HG03342 (cell line): ENCODE results near the gene CCDC12.
"Not testable (repeated sequence)": the region's sequence is repeated elsewhere in the genome, so short reads cannot be mapped to it uniquely, and the experiment has no call there.

Experiments used
- ATAC-seq: cut with Tn5 transposase; IDR thresholded peaks from one replicate; pipeline ENCODE4 v1.9.1; 2021; ENCODE audit warnings: mild to moderate bottlenecking, moderate library complexity; ENCODE audit not compliant: unreplicated experiment

Gene CCDC12

GRCh38 chr3:46926871-46927717, 49.5 kb downstream of the CCDC12 start:
- ATAC-seq: peak; percentile 60

- ATAC-seq: no peak
Measured at GRCh38 chr3:46926447-46926846, 50.1 kb downstream of the CCDC12 start.

- no peak for ATAC-seq
Measured at GRCh38 chr3:46926039-46926438, 50.5 kb downstream of the CCDC12 start.

- ATAC-seq: no peak
Measured at GRCh38 chr3:46925585-46925934, 51.0 kb downstream of the CCDC12 start.

- ATAC-seq: no peak
Measured at GRCh38 chr3:46924921-46925584, 51.5 kb downstream of the CCDC12 start.

GRCh38 chr3:46923559-46924350, 52.8 kb downstream of the CCDC12 start:
- no peak for ATAC-seq

- ATAC-seq: no peak
Measured at GRCh38 chr3:46922871-46923558, 53.5 kb downstream of the CCDC12 start.

GRCh38 chr3:46922426-46922825, 54.1 kb downstream of the CCDC12 start:
- no peak for ATAC-seq

GRCh38 chr3:46921871-46922271, 54.7 kb downstream of the CCDC12 start:
- no peak for ATAC-seq

GRCh38 chr3:46921041-46921440, 55.5 kb downstream of the CCDC12 start:
- ATAC-seq: no peak

- ATAC-seq: no peak
Measured at GRCh38 chr3:46918634-46919033, 57.9 kb downstream of the CCDC12 start.

- no peak for ATAC-seq
Measured at GRCh38 chr3:46918202-46918601, 58.3 kb downstream of the CCDC12 start.

- ATAC-seq: no peak
Measured at GRCh38 chr3:46917257-46917656, 59.3 kb downstream of the CCDC12 start.

GRCh38 chr3:46916799-46917198, 59.7 kb downstream of the CCDC12 start:
- no peak for ATAC-seq

GRCh38 chr3:46916278-46916677, 60.3 kb downstream of the CCDC12 start:
- ATAC-seq: no peak

- ATAC-seq: no peak
Measured at GRCh38 chr3:46915297-46915822, 61.2 kb downstream of the CCDC12 start.

GRCh38 chr3:46914849-46915248, 61.7 kb downstream of the CCDC12 start:
- no peak for ATAC-seq

GRCh38 chr3:46913644-46914043, 62.9 kb downstream of the CCDC12 start:
- ATAC-seq: no peak

- ATAC-seq: no peak
Measured at GRCh38 chr3:46912986-46913385, 63.6 kb downstream of the CCDC12 start.

GRCh38 chr3:46910914-46911313, 65.6 kb downstream of the CCDC12 start:
- ATAC-seq: not testable (repeated sequence)
